Endothelial cell of umbilical vein (primary cell): ENCODE measurements around the gene S100A5. TPM values are rescaled to one million over a fixed set of nuclear protein-coding genes. Genes with fewer than 3 reads are reported as not detected.

Experiments used
- BruUV-seq: library from RNA; stranded (reverse); fragments of 400-500 nt; replicated peaks from 2 replicates; lab custom pipeline; 2021; lab: Mats Ljungman, UMichigan
- CTCF ChIA-PET: fragments of 300-600, 350-600 bp; sonication (Branson Sonifier 250); formaldehyde crosslinking; loops from one replicate; lab custom pipeline; 2021; ENCODE audit warnings: antibody characterized with exemption, inconsistent platforms; lab: Charles Lee
- POLR2A ChIA-PET: fragments of 300-600, 350-600 bp; sonication (Branson Sonifier 250); formaldehyde crosslinking; loops from one replicate; lab custom pipeline; 2021; ENCODE audit warnings: antibody characterized with exemption, inconsistent platforms; lab: Charles Lee
- DNase-seq: peaks from one replicate; pipeline ENCODE4 v3.0.0-alpha.2; 2011; ENCODE audit warnings: low read depth, low spot score
- FAIRE-seq: peaks from 2 replicates; lab custom pipeline; 2011; peaks lifted over from hg19 to GRCh38; lab: Jason Lieb, UNC
- H2AFZ ChIP-seq: 2 replicates; pipeline ENCODE4 v1.6.0; 2012; ENCODE audit warnings: low read depth, low read length, control low read depth, inconsistent platforms
- H3K27ac ChIP-seq: 2 replicates; pipeline ENCODE4 v1.5.1; 2011; ENCODE audit warnings: low read depth, mild to moderate bottlenecking, control low read depth, low read length, moderate library complexity; ENCODE audit not compliant: insufficient read depth
- H3K27me3 ChIP-seq, 2 experiments: 2 replicates each; pipeline versions ENCODE4 v1.6.0 to v1.6.1; 2011; ENCODE audit warnings: low read length in 2 of 2, mixed read lengths in 1 of 2; ENCODE audit not compliant: control insufficient read depth in 2 of 2, insufficient read depth in 2 of 2
- H3K36me3 ChIP-seq, 2 experiments: 2 replicates in 1 of 2; 3 replicates in 1 of 2; pipeline ENCODE4 v1.5.1; 2011; ENCODE audit warnings: low read length in 2 of 2, mild to moderate bottlenecking in 1 of 2, moderate library complexity in 1 of 2; ENCODE audit not compliant: control insufficient read depth in 2 of 2, insufficient read depth in 2 of 2; ENCODE audit errors: extremely low read depth in 1 of 2
- H3K4me1 ChIP-seq: 3 replicates; pipeline ENCODE4 v1.5.1; 2011; ENCODE audit warnings: mild to moderate bottlenecking, low read length; ENCODE audit not compliant: control insufficient read depth, insufficient read depth; ENCODE audit errors: extremely low read depth
- H3K4me2 ChIP-seq: 2 replicates; pipeline ENCODE4 v1.6.1; 2011; ENCODE audit warnings: low read length, control low read depth, mixed read lengths; ENCODE audit not compliant: insufficient read depth
- H3K4me3 ChIP-seq, 3 experiments: fragments of 200-600 bp in 1 of 3; sonication (generic), shearing (Covaris generic) in 1 of 3; replicated peaks in 1 of 3; 2 replicates each; pipeline ENCODE4 v1.5.1; 2011 to 2016; ENCODE audit warnings: control low read depth in 3 of 3, low read length in 3 of 3, mild to moderate bottlenecking in 2 of 3, inconsistent platforms in 1 of 3, low read depth in 1 of 3, moderate library complexity in 1 of 3; ENCODE audit not compliant: insufficient read depth in 1 of 3
- H3K79me2 ChIP-seq: 2 replicates; pipeline ENCODE4 v1.6.0; 2012; ENCODE audit warnings: low read length, inconsistent platforms; ENCODE audit not compliant: control insufficient read depth, insufficient read depth
- H3K9ac ChIP-seq: replicated peaks from 2 replicates; pipeline ENCODE3; 2011; ENCODE audit warnings: low read length, control low read depth; ENCODE audit not compliant: insufficient read depth; ENCODE audit errors: extremely low read depth
- H3K9me1 ChIP-seq: replicated peaks from 3 replicates; pipeline ENCODE4 v1.6.0; 2011; ENCODE audit warnings: mild to moderate bottlenecking, low read length; ENCODE audit not compliant: control insufficient read depth, insufficient read depth; ENCODE audit errors: extremely low read depth
- H3K9me3 ChIP-seq: replicated peaks from 2 replicates; pipeline ENCODE4 v1.5.1; 2012; ENCODE audit warnings: low read length, inconsistent platforms; ENCODE audit not compliant: control insufficient read depth, insufficient read depth
- H4K20me1 ChIP-seq: replicated peaks from 2 replicates; pipeline ENCODE3; 2011; ENCODE audit warnings: mild to moderate bottlenecking, low read length; ENCODE audit not compliant: control insufficient read depth, insufficient read depth; ENCODE audit errors: extremely low read depth
- EZH2 ChIP-seq: IDR thresholded peaks from 2 replicates; pipeline ENCODE4 v1.6.1; 2012; ENCODE audit warnings: borderline replicate concordance, low read depth, mild to moderate bottlenecking, moderate library complexity, low read length, inconsistent platforms; ENCODE audit not compliant: severe bottlenecking
- FOS ChIP-seq: IDR thresholded peaks from 2 replicates; pipeline ENCODE4 v1.6.1; 2011; ENCODE audit warnings: mild to moderate bottlenecking, low read length, moderate library complexity, borderline replicate concordance; ENCODE audit not compliant: insufficient read depth
- GATA2 ChIP-seq: IDR thresholded peaks from 2 replicates; pipeline ENCODE4 v1.7.0; 2011; ENCODE audit warnings: low read depth, mild to moderate bottlenecking, moderate library complexity, mixed read lengths, low read length; ENCODE audit not compliant: insufficient read length, insufficient read depth
- JUN ChIP-seq: IDR thresholded peaks from 2 replicates; pipeline ENCODE4 v1.6.1; 2011; ENCODE audit warnings: borderline replicate concordance, low read depth; ENCODE audit not compliant: insufficient read length, insufficient read depth
- MYC ChIP-seq: IDR thresholded peaks from one replicate; pipeline ENCODE4 v1.6.1; 2011; ENCODE audit warnings: mild to moderate bottlenecking, low read depth, low read length
- POLR2A ChIP-seq: IDR thresholded peaks from 2 replicates; pipeline ENCODE4 v1.6.1; 2012; ENCODE audit warnings: low read depth, mild to moderate bottlenecking, control low read depth, low read length
- POLR2AphosphoS5 ChIP-seq: IDR thresholded peaks from 2 replicates; pipeline ENCODE4 v1.6.1; 2012; ENCODE audit warnings: low read depth, mild to moderate bottlenecking, control low read depth, low read length, moderate library complexity; ENCODE audit not compliant: insufficient read depth
- dilution Hi-C: fragments of 300-500 bp; cut with MboI; formaldehyde crosslinking; loops from one replicate; pipeline ENCODE4 v1.15.0; 2019; ENCODE audit warnings: low sequenced_read_pairs; ENCODE audit not compliant: extremely low pct_ligation_motif_present
- intact Hi-C: fragments of 100-400 bp; cut with micrococcal nuclease; formaldehyde crosslinking; loops from one replicate; pipeline ENCODE4 v1.10.0; 2022
- polyA plus RNA-seq, 4 experiments: library from polyadenylated mRNA; depleted of rRNA in 3 of 4; stranded (reverse) in 3 of 4; unstranded in 1 of 4; fragments of >200 nt; gene quantifications; 2 replicates each; pipeline versions ENCODE4 v1.2.1 to v1.2.3, GENCODE V29; 2011 to 2012; ENCODE audit warnings: missing spikeins in 1 of 4
- total RNA-seq: library from RNA; stranded (reverse); gene quantifications from 2 replicates; pipeline ENCODE4 v1.2.3, GENCODE V29; 2021
- TF ChIP-seq, protein P1 (sequence below), 2 donors: IDR thresholded peaks; 1 replicate in 1 of 2; 2 replicates in 1 of 2; pipeline ENCODE4 v1.5.1; 2011; ENCODE audit warnings: low read length in 2 of 2, mild to moderate bottlenecking in 2 of 2, moderate library complexity in 2 of 2, control low read depth in 1 of 2, inconsistent platforms in 1 of 2, low read depth in 1 of 2; ENCODE audit not compliant: insufficient read depth in 1 of 2; ENCODE audit errors: extremely low read depth in 1 of 2
- TF ChIP-seq, protein P2 (sequence below): IDR thresholded peaks from 2 replicates; pipeline ENCODE4 v1.6.1; 2011; ENCODE audit not compliant: insufficient read depth, insufficient read length

The S100A5 gene
- total and polyA plus RNA-seq, 2 donors (not counting 3 experiments of a cell fraction or from before 2014, with no cell fraction given): not detected

DNA sequence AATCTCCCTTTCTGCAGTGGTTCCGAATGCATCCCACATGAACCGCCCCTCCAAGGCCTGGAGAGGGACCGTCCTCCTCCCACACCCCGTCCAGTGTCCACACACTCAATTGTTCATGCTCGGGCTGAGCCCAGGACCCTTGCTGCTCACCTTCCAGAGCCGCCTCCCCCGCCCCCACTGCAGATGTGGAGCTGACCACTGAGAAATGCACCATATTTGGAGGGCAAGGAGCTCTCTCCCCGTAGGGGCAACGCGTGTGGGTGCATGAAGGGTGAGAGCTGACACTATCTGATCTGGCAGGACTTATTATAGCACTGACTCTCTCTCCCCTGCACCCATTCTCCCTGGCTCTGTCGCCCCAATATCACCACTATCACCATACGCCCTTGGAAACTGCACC is 12.4 kb upstream of the S100A5 start:
- Histone ChIP-seq H3K9me1 (no peaks in the 10 kb centered on the region), H3K79me2 (no peaks in the 10 kb centered on the region), H3K9me3 (no peaks in the 10 kb centered on the region), H3K4me3 (no peak overlapping the region), H3K27me3 (no peaks in the 10 kb centered on the region), H3K36me3 (no peaks in the 10 kb centered on the region), H3K4me2 (no peak overlapping the region), H4K20me1 (no peaks in the 10 kb centered on the region), H3K4me1 (peaks cover 20% of the 10 kb centered on the region), H3K9ac (no peak overlapping the region), H3K27ac (no peak overlapping the region), H2AFZ (no peak overlapping the region)
- dilution Hi-C loops (no loop called here), intact Hi-C loops (no loop called here)
- TF ChIP-seq POLR2AphosphoS5 (no peak), EZH2 (no peak), JUN (no peak), GATA2 (no peak), FOS (no peak), POLR2A (no peak), MYC (no peak)
- TF ChIP-seq, protein P1, sequence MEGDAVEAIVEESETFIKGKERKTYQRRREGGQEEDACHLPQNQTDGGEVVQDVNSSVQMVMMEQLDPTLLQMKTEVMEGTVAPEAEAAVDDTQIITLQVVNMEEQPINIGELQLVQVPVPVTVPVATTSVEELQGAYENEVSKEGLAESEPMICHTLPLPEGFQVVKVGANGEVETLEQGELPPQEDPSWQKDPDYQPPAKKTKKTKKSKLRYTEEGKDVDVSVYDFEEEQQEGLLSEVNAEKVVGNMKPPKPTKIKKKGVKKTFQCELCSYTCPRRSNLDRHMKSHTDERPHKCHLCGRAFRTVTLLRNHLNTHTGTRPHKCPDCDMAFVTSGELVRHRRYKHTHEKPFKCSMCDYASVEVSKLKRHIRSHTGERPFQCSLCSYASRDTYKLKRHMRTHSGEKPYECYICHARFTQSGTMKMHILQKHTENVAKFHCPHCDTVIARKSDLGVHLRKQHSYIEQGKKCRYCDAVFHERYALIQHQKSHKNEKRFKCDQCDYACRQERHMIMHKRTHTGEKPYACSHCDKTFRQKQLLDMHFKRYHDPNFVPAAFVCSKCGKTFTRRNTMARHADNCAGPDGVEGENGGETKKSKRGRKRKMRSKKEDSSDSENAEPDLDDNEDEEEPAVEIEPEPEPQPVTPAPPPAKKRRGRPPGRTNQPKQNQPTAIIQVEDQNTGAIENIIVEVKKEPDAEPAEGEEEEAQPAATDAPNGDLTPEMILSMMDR (IDR thresholded peaks at IDR 0.05; ENCODE audit: extremely low read depth in 1 of 2, insufficient read depth in 1 of 2, low read depth in 1 of 2, low read length in 2 of 2): no peak
- TF ChIP-seq, protein P2, sequence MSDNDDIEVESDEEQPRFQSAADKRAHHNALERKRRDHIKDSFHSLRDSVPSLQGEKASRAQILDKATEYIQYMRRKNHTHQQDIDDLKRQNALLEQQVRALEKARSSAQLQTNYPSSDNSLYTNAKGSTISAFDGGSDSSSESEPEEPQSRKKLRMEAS: no peak
- ChIA-PET CTCF (interaction anchor here (1.0 to 3.3 kb wide), 7 partner anchors 8 to 74 kb away, joined by 3 to 13 read pairs (median 4); partner anchors contain the start of genes S100A13 and S100A6), POLR2A (no interaction called here)
- FAIRE-seq: no peak
- no TSS peak for BruUV-seq
- DNase-seq: no peak
